ENCODE results near the gene SMURF2. TPM values are rescaled to one million over a fixed set of nuclear protein-coding genes. Genes with fewer than 3 reads are reported as not detected.

Gene SMURF2
- total RNA-seq, 1 donor, result 90.5 TPM

- no peak for TF ChIP-seq CTCF (IDR thresholded peaks at IDR 0.05; ENCODE audit: extremely low read depth, low read depth, low read length)
- Histone ChIP-seq H4K20me1 (ENCODE audit: insufficient read depth, low read length) (peaks cover 31% of the 10 kb centered on the region), H3K4me3 (ENCODE audit: insufficient read depth, low read length) (peak overlapping the region; percentile 93), H3K4me1 (ENCODE audit: insufficient read depth, low read length) (peaks cover 39% of the 10 kb centered on the region), H3K27me3 (ENCODE audit: insufficient read depth, low read length) (no peaks in the 10 kb centered on the region), H2AFZ (ENCODE audit: low read length) (no peak overlapping the region), H3K27ac (ENCODE audit: low read depth, low read length) (peak overlapping the region; percentile 81), H3K36me3 (ENCODE audit: insufficient read depth, low read length) (peaks cover 17% of the 10 kb centered on the region), H3K79me2 (ENCODE audit: insufficient read depth, low read length) (peaks cover 91% of the 10 kb centered on the region), H3K9me3 (ENCODE audit: low read depth, low read length) (no peaks in the 10 kb centered on the region), H3K4me2 (ENCODE audit: insufficient read depth, low read length) (peak overlapping the region; percentile 83)
- DNase-seq (ENCODE audit: insufficient read length, low spot score, missing footprints), result no peak
Observed at GRCh38 chr17:64658931-64659330, 3.2 kb downstream of the SMURF2 start.

GRCh38 chr17:64657610-64658125 is 4.4 kb downstream of the SMURF2 start:
- peak overlapping the region; percentile 83 for H3K4me2 ChIP-seq (ENCODE audit: insufficient read depth, low read length)
- H3K4me3 ChIP-seq (ENCODE audit: insufficient read depth, low read length), result peak overlapping the region; percentile 93
- H3K4me1 ChIP-seq (ENCODE audit: insufficient read depth, low read length), result peaks cover 45% of the 10 kb centered on the region

GRCh38 chr17:64655704-64656103 is 6.4 kb downstream of the SMURF2 start:
- H2AFZ ChIP-seq (ENCODE audit: low read length), result no peak overlapping the region
- H3K27me3 ChIP-seq (ENCODE audit: insufficient read depth, low read length), result no peaks in the 10 kb centered on the region
- no peak for DNase-seq (ENCODE audit: insufficient read length, low spot score, missing footprints)
- H3K79me2 ChIP-seq (ENCODE audit: insufficient read depth, low read length), result peaks cover 99% of the 10 kb centered on the region
- no peaks in the 10 kb centered on the region for H3K9me3 ChIP-seq (ENCODE audit: low read depth, low read length)
- H4K20me1 ChIP-seq (ENCODE audit: insufficient read depth, low read length), result peaks cover 42% of the 10 kb centered on the region
- H3K4me2 ChIP-seq (ENCODE audit: insufficient read depth, low read length), result no peak overlapping the region
- peaks cover 60% of the 10 kb centered on the region for H3K4me1 ChIP-seq (ENCODE audit: insufficient read depth, low read length)
- peaks cover 14% of the 10 kb centered on the region for H3K36me3 ChIP-seq (ENCODE audit: insufficient read depth, low read length)
- H3K27ac ChIP-seq (ENCODE audit: low read depth, low read length), result no peak overlapping the region
- H3K4me3 ChIP-seq (ENCODE audit: insufficient read depth, low read length), result no peak overlapping the region
- no peak for TF ChIP-seq CTCF (IDR thresholded peaks at IDR 0.05; ENCODE audit: extremely low read depth, low read depth, low read length)

More at GRCh38 chr17:64657610-64658125, 4.4 kb downstream of the SMURF2 start:
- Histone ChIP-seq H3K36me3 (ENCODE audit: insufficient read depth, low read length) (peaks cover 17% of the 10 kb centered on the region), H3K27ac (ENCODE audit: low read depth, low read length) (peak overlapping the region; percentile 81), H3K27me3 (ENCODE audit: insufficient read depth, low read length) (no peaks in the 10 kb centered on the region), H3K9me3 (ENCODE audit: low read depth, low read length) (no peaks in the 10 kb centered on the region), H2AFZ (ENCODE audit: low read length) (no peak overlapping the region), H4K20me1 (ENCODE audit: insufficient read depth, low read length) (peaks cover 37% of the 10 kb centered on the region), H3K79me2 (ENCODE audit: insufficient read depth, low read length) (peaks cover 96% of the 10 kb centered on the region)
- DNase-seq (ENCODE audit: insufficient read length, low spot score, missing footprints), result no peak
- TF ChIP-seq CTCF (IDR thresholded peaks at IDR 0.05; ENCODE audit: extremely low read depth, low read depth, low read length), result no peak

- H3K4me1 ChIP-seq (ENCODE audit: insufficient read depth, low read length), result peaks cover 70% of the 10 kb centered on the region
- H2AFZ ChIP-seq (ENCODE audit: low read length), result no peak overlapping the region
- peaks cover 97% of the 10 kb centered on the region for H3K79me2 ChIP-seq (ENCODE audit: insufficient read depth, low read length)
- DNase-seq (ENCODE audit: insufficient read length, low spot score, missing footprints), result no peak
- no peak for TF ChIP-seq CTCF (IDR thresholded peaks at IDR 0.05; ENCODE audit: extremely low read depth, low read depth, low read length)
- H3K27ac ChIP-seq (ENCODE audit: low read depth, low read length), result peak overlapping the region; percentile 40
- H4K20me1 ChIP-seq (ENCODE audit: insufficient read depth, low read length), result peaks cover 43% of the 10 kb centered on the region
- H3K4me2 ChIP-seq (ENCODE audit: insufficient read depth, low read length), result peak overlapping the region; percentile 18
- H3K27me3 ChIP-seq (ENCODE audit: insufficient read depth, low read length), result no peaks in the 10 kb centered on the region
- H3K36me3 ChIP-seq (ENCODE audit: insufficient read depth, low read length), result peaks cover 6% of the 10 kb centered on the region
- H3K4me3 ChIP-seq (ENCODE audit: insufficient read depth, low read length), result no peak overlapping the region
- no peaks in the 10 kb centered on the region for H3K9me3 ChIP-seq (ENCODE audit: low read depth, low read length)
Observed at GRCh38 chr17:64653985-64654355, 8.1 kb downstream of the SMURF2 start.
